ENCODE measurements around the gene CLASP1.

GRCh38 chr2:121359716-121360565 lies 289.3 kb downstream of the CLASP1 start:
- TF ChIP-seq TAF1 (conservative IDR thresholded peaks at IDR 0.05) (no peak), REST (IDR thresholded peaks at IDR 0.05) (no peak), RAD21 (IDR thresholded peaks at IDR 0.05) (no peak)
- TF ChIP-seq, protein P1, sequence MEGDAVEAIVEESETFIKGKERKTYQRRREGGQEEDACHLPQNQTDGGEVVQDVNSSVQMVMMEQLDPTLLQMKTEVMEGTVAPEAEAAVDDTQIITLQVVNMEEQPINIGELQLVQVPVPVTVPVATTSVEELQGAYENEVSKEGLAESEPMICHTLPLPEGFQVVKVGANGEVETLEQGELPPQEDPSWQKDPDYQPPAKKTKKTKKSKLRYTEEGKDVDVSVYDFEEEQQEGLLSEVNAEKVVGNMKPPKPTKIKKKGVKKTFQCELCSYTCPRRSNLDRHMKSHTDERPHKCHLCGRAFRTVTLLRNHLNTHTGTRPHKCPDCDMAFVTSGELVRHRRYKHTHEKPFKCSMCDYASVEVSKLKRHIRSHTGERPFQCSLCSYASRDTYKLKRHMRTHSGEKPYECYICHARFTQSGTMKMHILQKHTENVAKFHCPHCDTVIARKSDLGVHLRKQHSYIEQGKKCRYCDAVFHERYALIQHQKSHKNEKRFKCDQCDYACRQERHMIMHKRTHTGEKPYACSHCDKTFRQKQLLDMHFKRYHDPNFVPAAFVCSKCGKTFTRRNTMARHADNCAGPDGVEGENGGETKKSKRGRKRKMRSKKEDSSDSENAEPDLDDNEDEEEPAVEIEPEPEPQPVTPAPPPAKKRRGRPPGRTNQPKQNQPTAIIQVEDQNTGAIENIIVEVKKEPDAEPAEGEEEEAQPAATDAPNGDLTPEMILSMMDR (IDR thresholded peaks at IDR 0.05; ENCODE audit: low read depth, low read length, missing input control): no peak
